Cardiac fibroblast (primary cell): Measurements from ENCODE around the gene NID1.

ENCODE experiments used
- DNase-seq, 2 donors: peaks; one replicate each; pipeline versions ENCODE4 v3.0.0 to v3.0.0-alpha.2; 2010; ENCODE audit warnings: low read depth in 2 of 2
- H3K4me3 ChIP-seq, 2 donors: replicated peaks in 1 of 2; 1 replicate in 1 of 2; 2 replicates in 1 of 2; pipeline ENCODE4 v1.5.1; 2011; ENCODE audit warnings: low read depth in 2 of 2, low read length in 2 of 2, mild to moderate bottlenecking in 2 of 2, moderate library complexity in 1 of 2
- CTCF ChIP-seq: IDR thresholded peaks from one replicate; pipeline ENCODE4 v1.5.1; 2011; ENCODE audit warnings: low read depth, mild to moderate bottlenecking, low read length, inconsistent platforms

The NID1 gene

DNA sequence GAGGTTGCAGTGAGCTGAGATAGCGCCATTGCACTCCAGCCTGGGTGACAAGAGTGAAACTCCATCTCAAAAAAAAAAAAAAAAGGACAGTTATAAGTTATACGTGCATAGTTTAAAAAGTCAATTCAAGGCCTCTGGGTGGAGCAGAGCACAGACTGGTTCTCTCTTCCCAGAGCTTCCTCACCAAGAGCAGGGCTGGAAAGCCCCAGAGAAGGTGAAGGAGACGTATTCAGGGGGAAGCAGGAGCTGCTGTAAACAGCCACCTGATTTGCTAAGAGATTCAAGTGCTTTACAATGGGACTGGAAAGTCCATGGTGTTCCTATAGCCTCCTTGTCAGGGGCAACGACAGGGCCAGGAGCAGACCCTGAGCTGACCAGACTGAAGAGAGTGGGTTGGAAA lies 113.2 kb downstream of the NID1 start:
- H3K4me3 ChIP-seq: no peak overlapping the region
- DNase-seq: no peak

GRCh38 chr1:235950318-235950717 lies 114.6 kb downstream of the NID1 start:
- H3K4me3 ChIP-seq: no peak overlapping the region
- DNase-seq: no peak
- no peak for TF ChIP-seq CTCF

More for the DNA sequence above, 113.2 kb downstream of the NID1 start:
- no peak for TF ChIP-seq CTCF

- no peak for TF ChIP-seq CTCF
- no peak overlapping the region for H3K4me3 ChIP-seq
Observed at GRCh38 chr1:235948774-235949427, 116.0 kb downstream of the NID1 start.

GRCh38 chr1:235947989-235948388 lies 116.9 kb downstream of the NID1 start:
- no peak for TF ChIP-seq CTCF
- no peak for DNase-seq
- H3K4me3 ChIP-seq: no peak overlapping the region

More at GRCh38 chr1:235948774-235949427, 116.0 kb downstream of the NID1 start:
- no peak for DNase-seq

DNA sequence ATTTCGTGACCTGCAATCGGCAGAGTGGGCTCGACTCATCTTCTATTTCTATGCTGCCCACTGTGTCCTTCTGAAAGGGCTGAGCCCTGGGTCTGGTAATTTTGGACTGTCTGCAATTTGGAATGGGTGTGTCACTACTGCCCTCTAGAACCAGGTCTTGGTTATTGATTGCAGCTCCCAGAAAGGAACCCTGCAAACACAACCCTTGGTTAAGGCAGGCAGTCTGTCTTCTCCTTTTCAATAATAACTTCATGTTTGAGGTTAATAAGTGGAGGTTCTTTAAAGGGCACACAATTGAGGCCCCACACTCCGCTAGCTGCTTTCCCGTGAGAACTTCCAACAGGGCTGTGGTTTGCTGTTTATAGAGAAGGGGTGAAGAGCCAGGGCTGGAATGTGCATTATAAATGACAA lies 118.3 kb downstream of the NID1 start:
- peak; percentile 39 to 43 for DNase-seq
- TF ChIP-seq CTCF: peak; percentile 35
- H3K4me3 ChIP-seq: no peak overlapping the region

DNA sequence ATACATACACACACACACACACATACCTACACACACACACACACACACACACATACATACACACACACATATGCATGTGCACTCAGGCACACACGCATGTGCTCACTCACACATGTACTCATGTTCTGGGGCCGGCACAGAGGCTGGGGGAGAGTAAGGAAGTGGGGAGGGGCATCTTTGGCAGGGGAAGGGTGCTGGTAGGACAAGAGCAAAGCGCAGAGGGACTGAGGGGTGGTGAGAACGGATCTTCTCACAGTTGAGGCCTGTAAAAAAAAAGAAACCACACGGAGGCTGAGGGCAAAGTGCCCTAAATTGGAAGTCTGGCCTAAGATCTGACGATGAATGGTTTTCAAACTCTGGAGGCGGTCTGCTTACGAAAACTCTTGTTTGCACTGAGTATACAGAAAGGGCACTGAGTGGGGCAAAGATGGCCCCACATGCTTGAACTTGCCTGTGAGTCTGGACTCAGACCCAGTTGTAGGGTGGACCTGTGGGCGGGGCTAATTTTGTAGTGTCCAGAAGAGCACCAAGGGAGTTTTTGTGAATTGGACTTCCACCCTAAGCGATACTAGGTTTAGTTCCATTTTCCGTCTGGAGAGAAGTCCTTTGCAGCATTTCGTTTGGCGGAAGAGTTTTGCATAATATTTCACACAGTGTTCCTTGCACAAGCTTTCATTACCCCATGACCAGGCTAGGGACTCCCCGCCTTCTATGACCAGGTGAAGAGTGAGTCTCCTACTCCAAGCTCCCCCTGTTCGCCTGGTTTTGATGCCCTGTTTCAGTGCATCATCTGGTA lies 118.9 kb downstream of the NID1 start:
- H3K4me3 ChIP-seq: no peak overlapping the region
- DNase-seq: no peak
- no peak for TF ChIP-seq CTCF
